OCI-LY3 (cell line): Measurements from ENCODE around the gene POPDC2.

Experiments used
- EZH2phosphoT487 ChIP-seq: fragments of 200-600 bp; shearing (Covaris generic); IDR thresholded peaks from 2 replicates; pipeline ENCODE4 v1.6.1; 2018; ENCODE audit warnings: antibody characterized with exemption, mixed run types, low read depth
- TF ChIP-seq, protein P1 (sequence below): fragments of 200-600, 300-600 bp; sonication (generic); IDR thresholded peaks from 2 replicates; pipeline ENCODE4 v1.5.1; 2014; ENCODE audit warnings: antibody characterized with exemption, low read length, low read depth

DNA sequence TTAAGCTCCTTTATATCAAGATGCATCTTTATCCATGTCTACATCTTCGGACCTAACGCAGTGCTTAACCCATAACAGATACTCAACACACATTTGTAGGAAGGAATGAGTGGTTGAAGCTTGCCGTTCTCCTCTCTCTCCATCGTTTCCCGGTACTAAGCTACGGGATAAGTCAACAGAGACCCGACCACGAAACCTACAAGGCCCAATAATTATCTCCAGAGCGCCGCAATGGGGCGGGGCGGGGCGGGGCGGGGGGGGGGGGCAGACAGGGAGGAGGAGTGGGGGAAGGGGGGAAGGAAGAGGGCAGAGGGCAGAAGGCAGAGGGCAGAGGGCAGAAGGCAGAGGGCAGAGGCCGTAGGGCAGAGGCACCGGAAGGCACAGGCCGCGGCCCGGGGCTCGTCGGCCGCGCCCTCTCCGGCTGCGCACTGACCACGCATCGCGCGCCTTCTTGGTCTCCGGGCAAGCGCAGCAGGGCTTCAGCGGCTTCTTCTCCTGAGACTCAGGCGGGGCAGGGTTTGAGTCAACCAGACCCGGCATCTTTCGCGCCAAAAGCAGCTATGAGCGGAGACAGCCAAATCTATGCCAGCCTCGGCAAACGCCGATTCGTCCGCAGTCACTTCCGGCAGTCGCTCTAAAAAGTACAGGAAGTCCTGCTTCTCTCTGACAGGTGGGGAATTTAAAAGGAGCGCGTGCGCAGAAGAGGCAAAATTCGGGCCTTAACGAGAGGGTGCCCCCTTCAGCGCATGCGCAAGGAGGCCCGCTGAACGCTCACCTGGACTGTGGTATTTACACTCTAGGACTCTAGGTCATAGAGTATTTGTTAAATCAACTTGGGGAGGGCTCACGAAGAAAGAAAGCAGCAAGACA is 16.6 kb upstream of the POPDC2 start, which contains the start of gene COX17:
- TF ChIP-seq, protein P1, sequence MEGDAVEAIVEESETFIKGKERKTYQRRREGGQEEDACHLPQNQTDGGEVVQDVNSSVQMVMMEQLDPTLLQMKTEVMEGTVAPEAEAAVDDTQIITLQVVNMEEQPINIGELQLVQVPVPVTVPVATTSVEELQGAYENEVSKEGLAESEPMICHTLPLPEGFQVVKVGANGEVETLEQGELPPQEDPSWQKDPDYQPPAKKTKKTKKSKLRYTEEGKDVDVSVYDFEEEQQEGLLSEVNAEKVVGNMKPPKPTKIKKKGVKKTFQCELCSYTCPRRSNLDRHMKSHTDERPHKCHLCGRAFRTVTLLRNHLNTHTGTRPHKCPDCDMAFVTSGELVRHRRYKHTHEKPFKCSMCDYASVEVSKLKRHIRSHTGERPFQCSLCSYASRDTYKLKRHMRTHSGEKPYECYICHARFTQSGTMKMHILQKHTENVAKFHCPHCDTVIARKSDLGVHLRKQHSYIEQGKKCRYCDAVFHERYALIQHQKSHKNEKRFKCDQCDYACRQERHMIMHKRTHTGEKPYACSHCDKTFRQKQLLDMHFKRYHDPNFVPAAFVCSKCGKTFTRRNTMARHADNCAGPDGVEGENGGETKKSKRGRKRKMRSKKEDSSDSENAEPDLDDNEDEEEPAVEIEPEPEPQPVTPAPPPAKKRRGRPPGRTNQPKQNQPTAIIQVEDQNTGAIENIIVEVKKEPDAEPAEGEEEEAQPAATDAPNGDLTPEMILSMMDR, result no peak
- TF ChIP-seq EZH2phosphoT487, result no peak
